ENCODE measurements around the gene UNC13D. TPM values are rescaled to one million over a fixed set of nuclear protein-coding genes. Genes with fewer than 3 reads are reported as not detected.

UNC13D gene
- total and polyA plus RNA-seq, 9 of the 15 experiments (the other 6 are each of a cell fraction or from before 2014, with no cell fraction given) = 0.86 to 244 (median 69.2) TPM

DNA sequence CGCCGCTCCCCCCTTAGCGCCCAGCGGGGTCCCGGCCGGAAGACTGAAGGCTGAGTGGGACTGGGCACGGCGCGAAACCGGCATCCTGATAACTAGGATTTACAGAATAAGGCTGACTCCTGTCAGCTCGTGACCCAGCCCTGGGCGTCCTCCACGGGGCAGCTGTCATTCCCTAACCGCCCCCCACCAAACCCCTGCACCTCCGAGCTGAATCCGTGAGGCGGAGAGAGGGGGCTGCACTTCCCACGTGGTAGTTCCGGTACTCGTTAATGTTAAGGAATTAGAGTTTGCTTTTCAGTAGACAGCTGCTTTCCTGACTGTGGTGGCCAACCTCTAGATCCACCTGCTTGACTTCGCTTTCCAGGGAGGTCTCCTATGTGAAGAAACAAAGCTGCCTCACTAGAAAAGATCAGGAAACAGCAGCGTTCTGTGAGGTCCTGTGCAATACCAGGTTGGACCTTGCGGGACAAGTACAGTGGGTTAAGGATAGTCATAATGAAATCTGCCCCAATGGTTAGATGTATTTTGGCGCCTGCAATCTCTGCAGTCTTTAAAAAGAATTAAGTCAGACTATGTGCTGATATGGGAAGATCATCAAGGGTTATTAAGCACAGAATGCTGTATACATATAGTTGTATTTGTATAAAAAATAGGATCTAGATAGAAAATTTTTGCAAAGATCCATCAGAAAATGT is 12.0 kb upstream of the UNC13D start (continued):
- TF ChIP-seq ZFPM2 (CRISPR knock-in tag; IDR thresholded peaks at IDR 0.05) (no peak), PHF21A (IDR thresholded peaks at IDR 0.05; ENCODE audit: borderline replicate concordance, low read depth) (peak; percentile 16; the same call in 1 of the 2 replicates), DPF2 (IDR thresholded peaks at IDR 0.05) (peak; percentile 45; the same call in 1 of the 2 replicates), TAF1 (IDR thresholded peaks at IDR 0.05; ENCODE audit: control insufficient read depth, extremely low read depth, insufficient read depth, low read length, severe bottlenecking) (peak; percentile 31), ZNF384 (IDR thresholded peaks at IDR 0.05; ENCODE audit: low read depth, low read length) (no peak), BRCA1 (IDR thresholded peaks at IDR 0.05) (no peak), BRCA1 (CRISPR knock-in tag; IDR thresholded peaks at IDR 0.05) (no peak), NCOA2 (IDR thresholded peaks at IDR 0.05; ENCODE audit: partially characterized antibody in 2 of 2) (no peak), SIN3B (IDR thresholded peaks at IDR 0.05; ENCODE audit: low read depth) (peak; percentile 56; the same call in 1 of the 2 replicates), FOXA1 (IDR thresholded peaks at IDR 0.05; ENCODE audit: borderline replicate concordance) (no peak), ATF6 (CRISPR knock-in tag; IDR thresholded peaks at IDR 0.05) (0 out of 2 replicates have a peak, but pooled peaks have one; percentile 5), JUN (IDR thresholded peaks at IDR 0.05; ENCODE audit: borderline replicate concordance, low read depth, low read length) (no peak), JUN (CRISPR knock-in tag; IDR thresholded peaks at IDR 0.05; ENCODE audit: borderline replicate concordance) (no peak; the same call in 1 of the 2 replicates), USF2 (CRISPR knock-in tag; IDR thresholded peaks at IDR 0.05) (no peak), SUPT5H (IDR thresholded peaks at IDR 0.05) (0 out of 2 replicates have a peak, but pooled peaks have one; percentile 29), KAT7 (CRISPR knock-in tag; IDR thresholded peaks at IDR 0.05; ENCODE audit: borderline replicate concordance) (0 out of 2 replicates have a peak, but pooled peaks have one; percentile 81), CLOCK (CRISPR knock-in tag; IDR thresholded peaks at IDR 0.05; ENCODE audit: borderline replicate concordance) (no peak), ZNF644 (tag; IDR thresholded peaks at IDR 0.05; ENCODE audit: low read depth) (no peak)
- TF ChIP-seq, protein P1, sequence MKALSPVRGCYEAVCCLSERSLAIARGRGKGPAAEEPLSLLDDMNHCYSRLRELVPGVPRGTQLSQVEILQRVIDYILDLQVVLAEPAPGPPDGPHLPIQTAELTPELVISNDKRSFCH (CRISPR knock-in tag; IDR thresholded peaks at IDR 0.05) = no peak
- TF ChIP-seq, protein P1 (tag; IDR thresholded peaks at IDR 0.05) = peak; percentile 2; the same call in 1 of the 2 replicates
- TF ChIP-seq, protein P2, sequence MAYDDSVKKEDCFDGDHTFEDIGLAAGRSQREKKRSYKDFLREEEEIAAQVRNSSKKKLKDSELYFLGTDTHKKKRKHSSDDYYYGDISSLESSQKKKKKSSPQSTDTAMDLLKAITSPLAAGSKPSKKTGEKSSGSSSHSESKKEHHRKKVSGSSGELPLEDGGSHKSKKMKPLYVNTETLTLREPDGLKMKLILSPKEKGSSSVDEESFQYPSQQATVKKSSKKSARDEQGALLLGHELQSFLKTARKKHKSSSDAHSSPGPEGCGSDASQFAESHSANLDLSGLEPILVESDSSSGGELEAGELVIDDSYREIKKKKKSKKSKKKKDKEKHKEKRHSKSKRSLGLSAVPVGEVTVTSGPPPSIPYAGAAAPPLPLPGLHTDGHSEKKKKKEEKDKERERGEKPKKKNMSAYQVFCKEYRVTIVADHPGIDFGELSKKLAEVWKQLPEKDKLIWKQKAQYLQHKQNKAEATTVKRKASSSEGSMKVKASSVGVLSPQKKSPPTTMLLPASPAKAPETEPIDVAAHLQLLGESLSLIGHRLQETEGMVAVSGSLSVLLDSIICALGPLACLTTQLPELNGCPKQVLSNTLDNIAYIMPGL (CRISPR knock-in tag; IDR thresholded peaks at IDR 0.05) = 0 out of 2 replicates have a peak, but pooled peaks have one; percentile 9
